H9 (cell line): ENCODE measurements around the gene CXorf65. TPM values are rescaled to one million over a fixed set of nuclear protein-coding genes. Genes with fewer than 3 reads are reported as not detected.

Source experiments
- DNase-seq: peaks from one replicate; pipeline ENCODE4 v3.0.0-alpha.2; 2017
- H2AFZ ChIP-seq: one replicate; pipeline ENCODE4 v1.6.1; 2013; ENCODE audit warnings: mild to moderate bottlenecking, low read length, control low read depth, moderate library complexity
- H2AK5ac ChIP-seq: 2 replicates; pipeline ENCODE4 v1.6.1; 2013; ENCODE audit warnings: low read length, control low read depth, mixed read lengths; ENCODE audit not compliant: insufficient read length
- H2BK120ac ChIP-seq: one replicate; pipeline ENCODE4 v1.6.1; 2013; ENCODE audit warnings: low read depth, mild to moderate bottlenecking, low read length, control low read depth, inconsistent platforms; ENCODE audit not compliant: poor library complexity, severe bottlenecking
- H2BK12ac ChIP-seq: 2 replicates; pipeline ENCODE4 v1.6.1; 2013; ENCODE audit warnings: low read length, control low read depth, mixed read lengths, low read depth; ENCODE audit not compliant: insufficient read length
- H2BK15ac ChIP-seq: 2 replicates; pipeline ENCODE4 v1.6.1; 2013; ENCODE audit warnings: low read depth, low read length, control low read depth
- H2BK20ac ChIP-seq: one replicate; pipeline ENCODE4 v1.6.1; 2013; ENCODE audit warnings: low read depth, mild to moderate bottlenecking, low read length, control low read depth, inconsistent platforms; ENCODE audit not compliant: poor library complexity, severe bottlenecking
- H2BK5ac ChIP-seq: 2 replicates; pipeline ENCODE4 v1.6.1; 2013; ENCODE audit warnings: low read length, control low read depth, mixed read lengths; ENCODE audit not compliant: insufficient read length
- H3K14ac ChIP-seq: 2 replicates; pipeline ENCODE4 v1.6.1; 2013; ENCODE audit warnings: low read length, control low read depth; ENCODE audit not compliant: insufficient read depth
- H3K18ac ChIP-seq: 2 replicates; pipeline ENCODE4 v1.6.1; 2013; ENCODE audit warnings: low read depth, mild to moderate bottlenecking, mixed read lengths, low read length, control low read depth; ENCODE audit not compliant: insufficient read length
- H3K23ac ChIP-seq: 2 replicates; pipeline ENCODE4 v1.6.1; 2013; ENCODE audit warnings: low read length, control low read depth, mixed read lengths, low read depth; ENCODE audit not compliant: insufficient read length
- H3K23me2 ChIP-seq: 2 replicates; pipeline ENCODE4 v1.6.1; 2013; ENCODE audit warnings: low read depth, mild to moderate bottlenecking, mixed read lengths, low read length, control low read depth; ENCODE audit not compliant: insufficient read length, poor library complexity, severe bottlenecking
- H3K27ac ChIP-seq: 2 replicates; pipeline ENCODE4 v1.5.1; 2013; ENCODE audit warnings: low read length, control low read depth, mixed read lengths, low read depth; ENCODE audit not compliant: insufficient read length
- H3K27me3 ChIP-seq: 2 replicates; pipeline ENCODE4 v1.6.1; 2013; ENCODE audit warnings: low read length, control low read depth, inconsistent platforms; ENCODE audit not compliant: insufficient read depth
- H3K4ac ChIP-seq: 2 replicates; pipeline ENCODE4 v1.6.1; 2013; ENCODE audit warnings: low read depth, mild to moderate bottlenecking, control low read depth, inconsistent platforms, low read length, moderate library complexity
- H3K4me1 ChIP-seq: 2 replicates; pipeline ENCODE4 v1.6.1; 2013; ENCODE audit warnings: low read length, control low read depth, inconsistent platforms; ENCODE audit not compliant: insufficient read depth
- H3K4me2 ChIP-seq: 2 replicates; pipeline ENCODE4 v1.6.1; 2013; ENCODE audit warnings: low read length, control low read depth, mixed read lengths; ENCODE audit not compliant: insufficient read length, insufficient read depth
- H3K56ac ChIP-seq: 2 replicates; pipeline ENCODE4 v1.6.1; 2013; ENCODE audit warnings: low read depth, mild to moderate bottlenecking, mixed read lengths, low read length, control low read depth; ENCODE audit not compliant: insufficient read length
- H3K79me1 ChIP-seq: 2 replicates; pipeline ENCODE4 v1.6.1; 2013; ENCODE audit warnings: low read depth, mild to moderate bottlenecking, moderate library complexity, low read length, control low read depth, inconsistent platforms; ENCODE audit not compliant: insufficient read depth, poor library complexity, severe bottlenecking
- H3K79me2 ChIP-seq: 2 replicates; pipeline ENCODE4 v1.6.1; 2013; ENCODE audit warnings: low read length, control low read depth, inconsistent platforms; ENCODE audit not compliant: insufficient read depth
- H3K9ac ChIP-seq: 2 replicates; pipeline ENCODE4 v1.6.1; 2013; ENCODE audit warnings: low read length, control low read depth, mixed read lengths; ENCODE audit not compliant: insufficient read length; ENCODE audit errors: extremely low read depth
- H3K9me3 ChIP-seq: one replicate; pipeline ENCODE4 v1.6.1; 2013; ENCODE audit warnings: low read depth, low read length, inconsistent platforms; ENCODE audit not compliant: control insufficient read depth
- H3T11ph ChIP-seq: one replicate; pipeline ENCODE4 v1.6.1; 2013; ENCODE audit warnings: mild to moderate bottlenecking, low read length, control low read depth, inconsistent platforms
- H4K20me1 ChIP-seq: one replicate; pipeline ENCODE4 v1.6.1; 2013; ENCODE audit not compliant: control insufficient read depth, insufficient read length, insufficient read depth
- H4K5ac ChIP-seq: 2 replicates; pipeline ENCODE4 v1.6.1; 2013; ENCODE audit warnings: low read depth, mild to moderate bottlenecking, mixed read lengths, low read length, control low read depth; ENCODE audit not compliant: insufficient read length
- H4K8ac ChIP-seq: replicated peaks from 2 replicates; pipeline ENCODE4 v1.6.1; 2013; ENCODE audit warnings: low read length, control low read depth, mixed read lengths, low read depth; ENCODE audit not compliant: insufficient read length
- H4K91ac ChIP-seq: 2 replicates; pipeline ENCODE4 v1.6.1; 2013; ENCODE audit warnings: low read depth, mild to moderate bottlenecking, moderate library complexity, mixed read lengths, low read length, control low read depth; ENCODE audit not compliant: insufficient read length
- H3K27ac Mint-ChIP-seq, 3 experiments: 2 replicates in 2 of 3; 3 replicates in 1 of 3; pipeline ENCODE4 v1.8.0; 2020 to 2021; ENCODE audit warnings: mixed read lengths in 3 of 3, mild to moderate bottlenecking in 1 of 3, moderate library complexity in 1 of 3
- H3K27me3 Mint-ChIP-seq: 2 replicates; pipeline ENCODE4 v1.8.0; 2021; ENCODE audit warnings: low read depth, mild to moderate bottlenecking, moderate library complexity, mixed read lengths
- H3K36me3 Mint-ChIP-seq, 3 experiments: 2 replicates in 2 of 3; 3 replicates in 1 of 3; pipeline ENCODE4 v1.8.0; 2020 to 2021; ENCODE audit warnings: low read depth in 3 of 3, mixed read lengths in 3 of 3; ENCODE audit not compliant: insufficient read depth in 1 of 3
- H3K4me1 Mint-ChIP-seq, 2 experiments: 2 replicates each; pipeline ENCODE4 v1.8.0; 2020; ENCODE audit warnings: mixed read lengths in 2 of 2
- H3K4me3 Mint-ChIP-seq, 2 experiments: 2 replicates in 1 of 2; 3 replicates in 1 of 2; pipeline ENCODE4 v1.8.0; 2020 to 2021; ENCODE audit warnings: mild to moderate bottlenecking in 2 of 2, mixed read lengths in 2 of 2, moderate library complexity in 1 of 2
- H3K9me3 Mint-ChIP-seq, 2 experiments: 2 replicates in 1 of 2; 3 replicates in 1 of 2; pipeline ENCODE4 v1.8.0; 2020; ENCODE audit warnings: mild to moderate bottlenecking in 2 of 2, mixed read lengths in 2 of 2, moderate library complexity in 1 of 2
- WGBS: extraction: QIAGEN DNeasy Blood & Tissue Kit; methylation state at CpG from one replicate; pipeline ENCODE4 v1.1.7; 2013; ENCODE audit warnings: missing lambda C conversion rate, low lambda C conversion rate, mixed read lengths; ENCODE audit not compliant: insufficient read length; ENCODE audit errors: extremely low coverage; 5-methylcytosine and 5-hydroxymethylcytosine counted together
- total RNA-seq: library from RNA; stranded (reverse); gene quantifications from 2 replicates; pipeline ENCODE4 v1.2.1, GENCODE V29; 2021
- TF ChIP-seq, protein P1 (sequence below): fragments of 200-600 bp; sonication (generic); conservative IDR thresholded peaks from 3 replicates; pipeline ENCODE4 v1.8.0; 2021; ENCODE audit warnings: antibody characterized with exemption, mild to moderate bottlenecking

The CXorf65 gene
- total RNA-seq, 1 experiment from 2014 or later, result not detected

DNA sequence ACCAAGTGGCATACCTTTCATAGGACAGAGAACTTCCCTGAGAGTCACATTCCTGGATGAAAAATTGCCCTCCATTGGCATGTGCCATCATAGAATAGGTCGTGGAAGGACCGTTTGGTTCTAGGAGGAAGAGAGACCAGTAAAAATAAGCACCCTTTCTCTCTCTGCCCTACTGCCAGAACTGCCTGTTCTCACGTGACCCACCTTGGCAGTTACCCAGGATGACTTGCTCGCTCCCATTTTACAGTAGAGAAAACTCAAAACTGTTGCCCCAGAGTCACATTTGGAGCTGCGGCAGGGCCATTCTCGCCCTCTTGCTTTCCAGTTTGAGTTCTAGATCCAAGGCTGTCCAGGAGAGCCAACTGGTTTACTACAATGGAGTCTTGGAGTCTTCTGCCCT lies 37.0 kb upstream of the CXorf65 start:
- no peak overlapping the region for H2BK20ac ChIP-seq
- H3K27ac ChIP-seq, result no peak overlapping the region
- H3K4me1 ChIP-seq, result no peaks in the 10 kb centered on the region; the same call in 1 of the 2 replicates
- H3K4me2 ChIP-seq, result no peak overlapping the region
- H3T11ph ChIP-seq, result no peak overlapping the region
- H4K20me1 ChIP-seq, result peaks cover 2% of the 10 kb centered on the region
- H2AK5ac ChIP-seq, result no peak overlapping the region
- H3K79me2 ChIP-seq, result no peaks in the 10 kb centered on the region
- no peak for DNase-seq
- no peak overlapping the region for H4K8ac ChIP-seq
- peaks cover 6% of the 10 kb centered on the region for H3K23me2 ChIP-seq
- H3K4me1 Mint-ChIP-seq, result peaks cover 15 to 19% of the 10 kb centered on the region in 2 experiments
- H3K4me3 Mint-ChIP-seq, result no peak overlapping the region
- no peak overlapping the region for H3K18ac ChIP-seq
- H2BK12ac ChIP-seq, result no peak overlapping the region
- H3K27ac Mint-ChIP-seq, result no peak overlapping the region
- H2BK15ac ChIP-seq, result no peak overlapping the region
- no peak overlapping the region for H3K23ac ChIP-seq
- peaks cover 18 to 43% (median 20%) of the 10 kb centered on the region in 3 experiments for H3K36me3 Mint-ChIP-seq
- no peak overlapping the region for H4K91ac ChIP-seq
- no peak overlapping the region for H3K4ac ChIP-seq
- no peak overlapping the region for H4K5ac ChIP-seq
- peaks cover 6% of the 10 kb centered on the region for H3K27me3 Mint-ChIP-seq
- no peak overlapping the region for H3K14ac ChIP-seq
- H3K79me1 ChIP-seq, result no peaks in the 10 kb centered on the region
- H3K9ac ChIP-seq, result no peak overlapping the region
- TF ChIP-seq, protein P1, sequence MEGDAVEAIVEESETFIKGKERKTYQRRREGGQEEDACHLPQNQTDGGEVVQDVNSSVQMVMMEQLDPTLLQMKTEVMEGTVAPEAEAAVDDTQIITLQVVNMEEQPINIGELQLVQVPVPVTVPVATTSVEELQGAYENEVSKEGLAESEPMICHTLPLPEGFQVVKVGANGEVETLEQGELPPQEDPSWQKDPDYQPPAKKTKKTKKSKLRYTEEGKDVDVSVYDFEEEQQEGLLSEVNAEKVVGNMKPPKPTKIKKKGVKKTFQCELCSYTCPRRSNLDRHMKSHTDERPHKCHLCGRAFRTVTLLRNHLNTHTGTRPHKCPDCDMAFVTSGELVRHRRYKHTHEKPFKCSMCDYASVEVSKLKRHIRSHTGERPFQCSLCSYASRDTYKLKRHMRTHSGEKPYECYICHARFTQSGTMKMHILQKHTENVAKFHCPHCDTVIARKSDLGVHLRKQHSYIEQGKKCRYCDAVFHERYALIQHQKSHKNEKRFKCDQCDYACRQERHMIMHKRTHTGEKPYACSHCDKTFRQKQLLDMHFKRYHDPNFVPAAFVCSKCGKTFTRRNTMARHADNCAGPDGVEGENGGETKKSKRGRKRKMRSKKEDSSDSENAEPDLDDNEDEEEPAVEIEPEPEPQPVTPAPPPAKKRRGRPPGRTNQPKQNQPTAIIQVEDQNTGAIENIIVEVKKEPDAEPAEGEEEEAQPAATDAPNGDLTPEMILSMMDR, result no peak
- H3K27me3 ChIP-seq, result no peaks in the 10 kb centered on the region
- H2BK120ac ChIP-seq, result no peak overlapping the region
- WGBS, result no CpG with 5 or more reads among the region's 6 CpGs
- no peak overlapping the region for H2BK5ac ChIP-seq
- H2AFZ ChIP-seq, result no peak overlapping the region
- peaks cover 31% of the 10 kb centered on the region for H3K9me3 ChIP-seq
- H3K9me3 Mint-ChIP-seq, result peaks cover 53 to 77% of the 10 kb centered on the region in 2 experiments
- H3K56ac ChIP-seq, result no peak overlapping the region
